HAP-1 (cell line): Measurements from ENCODE around the gene RAP2A.

Experiments
- DNase-seq, 2 experiments: peaks; one replicate each; pipeline ENCODE4 v3.0.0-alpha.2; 2016 to 2020; ENCODE audit warnings: low spot score in 2 of 2
- H3K27me3 ChIP-seq: fragments of 250-450 bp; sonication (Bioruptor Pico); 2 replicates; pipeline ENCODE4 v1.5.1; 2020; ENCODE audit warnings: low read depth, mild to moderate bottlenecking, moderate library complexity
- H3K36me3 ChIP-seq: fragments of 250-450 bp; sonication (Bioruptor Pico); replicated peaks from 2 replicates; pipeline ENCODE4 v1.5.1; 2020; ENCODE audit warnings: mild to moderate bottlenecking
- H3K4me1 ChIP-seq: fragments of 250-450 bp; sonication (Bioruptor Pico); 2 replicates; pipeline ENCODE4 v1.5.1; 2020; ENCODE audit warnings: mild to moderate bottlenecking
- H3K4me3 ChIP-seq: fragments of 250-450 bp; sonication (Bioruptor Pico); 2 replicates; pipeline ENCODE4 v1.5.1; 2020; ENCODE audit warnings: mild to moderate bottlenecking, moderate library complexity
- H3K9me3 ChIP-seq: fragments of 250-450 bp; sonication (Bioruptor Pico); 2 replicates; pipeline ENCODE4 v1.5.1; 2020; ENCODE audit warnings: mild to moderate bottlenecking, moderate library complexity
- in situ Hi-C: fragments of 300-500 bp; cut with MboI; formaldehyde crosslinking; loops from 3 replicates; pipeline ENCODE4 v1.14.3; 2020; ENCODE audit warnings: low sequenced_read_pairs, inconsistent platforms, mixed read lengths

Gene RAP2A

DNA sequence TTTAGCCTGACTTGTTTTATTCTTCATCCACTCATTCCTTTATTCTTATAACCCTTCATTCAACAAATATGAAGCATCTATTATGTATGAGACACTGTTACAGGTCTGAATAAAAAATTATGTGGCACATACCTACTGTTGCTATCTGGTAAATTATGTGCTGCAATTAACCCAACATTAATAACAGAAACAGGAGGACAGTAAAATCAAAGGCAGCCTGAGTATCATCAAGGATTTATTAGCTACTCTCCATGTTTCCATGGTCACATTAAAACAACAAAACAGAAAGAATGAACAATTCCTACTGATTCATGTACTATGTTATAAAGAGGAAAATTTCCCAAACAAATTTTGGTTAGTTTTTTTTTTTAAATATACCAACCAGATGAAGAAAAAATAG, 43.9 kb downstream of the RAP2A start:
- DNase-seq: no peak
- H3K4me3 ChIP-seq: no peak overlapping the region
- no peaks in the 10 kb centered on the region for H3K4me1 ChIP-seq
- no peaks in the 10 kb centered on the region for H3K27me3 ChIP-seq
- in situ Hi-C loops: no loop called here
- H3K9me3 ChIP-seq: no peaks in the 10 kb centered on the region
- H3K36me3 ChIP-seq: no peaks in the 10 kb centered on the region

DNA sequence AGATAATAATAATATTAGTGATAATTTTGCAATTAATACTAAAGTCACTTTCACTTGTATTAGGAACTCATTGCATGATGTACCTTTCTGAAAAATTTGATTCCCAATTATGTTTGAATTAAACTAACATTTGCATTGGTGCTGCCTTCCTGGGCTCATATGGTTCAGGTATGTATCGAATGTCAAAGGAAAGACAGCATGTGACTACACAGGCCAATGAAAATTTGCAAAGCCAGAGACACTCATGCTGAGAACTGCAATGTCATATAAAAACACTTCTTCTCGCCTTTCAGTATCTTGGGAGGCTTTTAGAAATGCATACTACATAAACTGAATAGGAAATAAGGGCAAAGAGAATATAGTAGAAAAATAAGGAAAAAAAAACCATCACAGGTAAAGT, 44.3 kb downstream of the RAP2A start:
- no peaks in the 10 kb centered on the region for H3K36me3 ChIP-seq

DNA sequence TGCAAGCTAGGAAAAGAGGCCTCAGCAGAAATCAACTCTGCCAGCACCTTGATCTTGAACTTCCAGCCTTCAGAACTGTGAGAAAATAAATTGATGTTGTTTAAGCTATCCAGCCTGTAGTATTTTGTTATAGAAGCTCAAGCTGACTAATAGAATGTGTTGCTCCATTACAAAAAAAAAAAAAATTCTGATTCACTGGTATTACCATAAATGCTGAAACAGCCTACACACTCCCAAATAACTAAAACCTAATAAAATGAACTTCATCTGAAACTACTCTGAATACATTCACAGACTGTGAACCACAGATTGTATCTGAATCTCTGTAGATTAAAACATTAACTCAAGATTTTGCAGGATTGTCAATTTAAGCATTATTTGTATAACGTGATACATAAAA, 49.5 kb downstream of the RAP2A start:
- no peak for DNase-seq
- Histone ChIP-seq H3K4me1 (no peaks in the 10 kb centered on the region), H3K9me3 (no peaks in the 10 kb centered on the region), H3K4me3 (no peak overlapping the region), H3K36me3 (no peaks in the 10 kb centered on the region), H3K27me3 (no peaks in the 10 kb centered on the region)
- in situ Hi-C loops: no loop called here

More for the DNA sequence above, 44.3 kb downstream of the RAP2A start:
- Histone ChIP-seq H3K4me1 (no peaks in the 10 kb centered on the region), H3K27me3 (no peaks in the 10 kb centered on the region), H3K4me3 (no peak overlapping the region), H3K9me3 (no peaks in the 10 kb centered on the region)
- in situ Hi-C loops: no loop called here
- DNase-seq: no peak

- H3K9me3 ChIP-seq: no peaks in the 10 kb centered on the region
- no peak overlapping the region for H3K4me3 ChIP-seq
- in situ Hi-C loops: no loop called here
- H3K4me1 ChIP-seq: no peaks in the 10 kb centered on the region
- no peaks in the 10 kb centered on the region for H3K27me3 ChIP-seq
- no peaks in the 10 kb centered on the region for H3K36me3 ChIP-seq
- no peak for DNase-seq
Measured at GRCh38 chr13:97484301-97484700, 50.3 kb downstream of the RAP2A start.

DNA sequence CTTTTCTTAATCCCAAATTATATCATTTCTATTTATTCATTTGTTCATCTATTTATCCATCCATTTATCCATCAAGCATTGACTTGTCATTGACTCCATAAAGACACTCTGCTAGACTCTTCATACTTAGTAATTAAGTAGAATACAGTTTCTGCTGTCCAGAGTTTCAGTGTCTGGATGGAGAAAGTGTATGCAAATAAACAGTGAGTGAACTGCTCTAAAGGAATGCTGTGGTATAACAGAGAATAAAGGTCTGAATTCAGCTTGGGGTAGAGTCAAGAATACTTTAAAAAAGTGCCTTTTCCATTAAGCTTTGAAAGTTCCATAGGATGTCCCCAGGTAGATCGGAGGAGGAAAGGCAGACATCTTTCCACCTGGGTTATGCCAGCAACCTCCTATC, 51.4 kb downstream of the RAP2A start:
- no peaks in the 10 kb centered on the region for H3K4me1 ChIP-seq
- no peaks in the 10 kb centered on the region for H3K9me3 ChIP-seq
- DNase-seq: no peak
- no peaks in the 10 kb centered on the region for H3K36me3 ChIP-seq
- H3K27me3 ChIP-seq: no peaks in the 10 kb centered on the region
- in situ Hi-C loops: no loop called here
- no peak overlapping the region for H3K4me3 ChIP-seq

GRCh38 chr13:97490702-97491307, 56.8 kb downstream of the RAP2A start:
- Histone ChIP-seq H3K9me3 (no peaks in the 10 kb centered on the region; the same call in 1 of the 2 replicates), H3K27me3 (no peaks in the 10 kb centered on the region), H3K4me1 (no peaks in the 10 kb centered on the region), H3K36me3 (no peaks in the 10 kb centered on the region), H3K4me3 (no peak overlapping the region)
- in situ Hi-C loops: no loop called here
- no peak for DNase-seq

- no peak for DNase-seq
- in situ Hi-C loops: no loop called here
- no peaks in the 10 kb centered on the region for H3K36me3 ChIP-seq
- no peak overlapping the region for H3K4me3 ChIP-seq
- H3K4me1 ChIP-seq: no peaks in the 10 kb centered on the region
- no peaks in the 10 kb centered on the region for H3K27me3 ChIP-seq
- no peaks in the 10 kb centered on the region; the same call in 1 of the 2 replicates for H3K9me3 ChIP-seq
Measured at GRCh38 chr13:97491452-97491851, 57.5 kb downstream of the RAP2A start.

DNA sequence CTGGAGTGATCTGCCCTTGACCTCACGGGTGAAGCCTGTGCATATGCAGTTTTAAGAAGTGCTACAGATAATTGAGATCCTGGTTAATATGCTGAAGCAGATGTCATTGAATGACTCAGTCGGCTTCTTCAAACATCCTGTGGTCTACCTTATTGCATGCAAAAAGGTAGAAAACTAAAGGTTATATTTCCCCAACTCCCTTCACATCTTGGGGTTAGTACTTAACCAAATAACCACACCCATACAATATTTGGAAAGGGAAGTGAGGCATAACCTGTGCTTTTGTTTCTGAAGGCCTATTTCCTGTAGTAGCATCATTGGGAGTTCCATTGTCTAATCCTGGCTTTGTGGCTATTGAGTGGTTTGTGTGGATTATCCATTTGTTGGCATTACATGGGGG, 58.3 kb downstream of the RAP2A start:
- no peaks in the 10 kb centered on the region for H3K4me1 ChIP-seq
- no peak overlapping the region for H3K4me3 ChIP-seq
- in situ Hi-C loops: no loop called here
- no peaks in the 10 kb centered on the region for H3K27me3 ChIP-seq
- no peak for DNase-seq
- no peaks in the 10 kb centered on the region; the same call in 1 of the 2 replicates for H3K9me3 ChIP-seq
- no peaks in the 10 kb centered on the region for H3K36me3 ChIP-seq

GRCh38 chr13:97492684-97493371, 58.9 kb downstream of the RAP2A start:
- no peaks in the 10 kb centered on the region for H3K36me3 ChIP-seq
- H3K4me3 ChIP-seq: no peak overlapping the region
- in situ Hi-C loops: no loop called here
- H3K4me1 ChIP-seq: no peaks in the 10 kb centered on the region
- DNase-seq: no peak
- no peaks in the 10 kb centered on the region; the same call in 1 of the 2 replicates for H3K9me3 ChIP-seq
- no peaks in the 10 kb centered on the region for H3K27me3 ChIP-seq

DNA sequence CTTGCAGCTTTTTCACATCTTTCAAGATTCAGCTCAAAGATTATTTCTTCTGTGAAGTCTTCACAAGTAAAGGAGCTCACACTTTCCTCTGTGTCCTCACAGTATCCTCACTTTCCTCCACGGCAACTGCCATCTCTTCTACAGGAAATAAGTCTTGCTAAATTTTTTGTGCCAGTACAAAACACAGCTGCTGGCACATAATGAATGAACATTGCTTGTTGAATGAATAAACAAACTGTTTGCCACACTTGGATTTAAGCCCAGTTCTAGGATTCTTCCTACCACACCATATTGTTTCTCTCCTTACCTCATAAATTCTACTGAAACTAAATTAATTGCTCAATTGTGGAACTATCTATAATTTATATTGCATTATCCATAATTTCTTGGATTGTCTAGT, 59.5 kb downstream of the RAP2A start:
- no peak overlapping the region for H3K4me3 ChIP-seq
- H3K4me1 ChIP-seq: no peaks in the 10 kb centered on the region
- H3K27me3 ChIP-seq: no peaks in the 10 kb centered on the region
- in situ Hi-C loops: no loop called here
- H3K36me3 ChIP-seq: no peaks in the 10 kb centered on the region
- no peak for DNase-seq
- no peaks in the 10 kb centered on the region; the same call in 1 of the 2 replicates for H3K9me3 ChIP-seq

DNA sequence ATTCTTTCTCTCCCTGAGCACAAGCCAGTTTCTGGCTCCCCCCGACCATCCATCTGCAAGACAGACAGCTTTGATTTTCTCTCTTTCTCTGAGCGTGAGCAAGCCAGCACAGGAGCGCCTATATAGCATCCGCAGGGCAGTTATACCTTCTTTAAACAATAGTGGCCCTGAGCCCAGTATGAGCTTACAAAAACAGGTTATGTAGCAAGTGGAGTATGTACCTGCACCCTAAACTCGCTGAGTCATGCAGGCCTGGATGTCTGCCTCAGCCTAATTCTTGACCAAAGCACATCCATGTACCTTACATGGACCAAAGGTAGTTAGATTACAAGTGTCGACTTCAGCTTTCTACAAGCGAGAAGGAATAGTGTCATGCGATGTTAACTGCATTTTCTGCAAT, 61.7 kb downstream of the RAP2A start:
- Histone ChIP-seq H3K9me3 (no peaks in the 10 kb centered on the region; the same call in 1 of the 2 replicates), H3K36me3 (no peaks in the 10 kb centered on the region), H3K4me1 (no peaks in the 10 kb centered on the region), H3K27me3 (no peaks in the 10 kb centered on the region), H3K4me3 (no peak overlapping the region)
- in situ Hi-C loops: no loop called here
- DNase-seq: no peak

GRCh38 chr13:97496511-97496910, 62.5 kb downstream of the RAP2A start:
- Histone ChIP-seq H3K27me3 (no peaks in the 10 kb centered on the region), H3K36me3 (no peaks in the 10 kb centered on the region), H3K4me1 (no peaks in the 10 kb centered on the region), H3K9me3 (no peaks in the 10 kb centered on the region), H3K4me3 (no peak overlapping the region)
- in situ Hi-C loops: no loop called here
- no peak for DNase-seq

- H3K4me3 ChIP-seq: no peak overlapping the region
- in situ Hi-C loops: no loop called here
- no peaks in the 10 kb centered on the region for H3K27me3 ChIP-seq
- H3K9me3 ChIP-seq: no peaks in the 10 kb centered on the region
- no peaks in the 10 kb centered on the region for H3K36me3 ChIP-seq
- H3K4me1 ChIP-seq: no peaks in the 10 kb centered on the region
- no peak for DNase-seq
Measured at GRCh38 chr13:97497400-97497799, 63.4 kb downstream of the RAP2A start.

GRCh38 chr13:97498419-97498818, 64.5 kb downstream of the RAP2A start:
- Histone ChIP-seq H3K4me3 (no peak overlapping the region), H3K36me3 (no peaks in the 10 kb centered on the region), H3K4me1 (no peaks in the 10 kb centered on the region), H3K27me3 (no peaks in the 10 kb centered on the region), H3K9me3 (no peaks in the 10 kb centered on the region)
- DNase-seq: no peak
- in situ Hi-C loops: no loop called here
